Gastroesophageal sphincter (tissue), 3 donors: Measurements from ENCODE around the gene SUZ12.

Source experiments
- EP300 ChIP-seq: sonication (generic); formaldehyde crosslinking; IDR thresholded peaks from one replicate; pipeline ENCODE4 v1.6.1; 2017; ENCODE audit warnings: antibody characterized with exemption, mild to moderate bottlenecking
- POLR2A ChIP-seq, 2 donors: fragments of 450-650 bp; IDR thresholded peaks; one replicate each; pipeline ENCODE4 v1.6.1; 2017; ENCODE audit warnings: antibody characterized with exemption in 2 of 2, mild to moderate bottlenecking in 2 of 2, moderate library complexity in 1 of 2
- POLR2AphosphoS5 ChIP-seq: sonication (generic); formaldehyde crosslinking; IDR thresholded peaks from one replicate; pipeline ENCODE4 v1.6.1; 2017; ENCODE audit warnings: antibody characterized with exemption
- TF ChIP-seq, protein P1 (sequence below), 4 experiments: fragments of 200-600 bp in 2 of 4; fragments of 450-650 bp in 2 of 4; sonication (generic) in 1 of 4; IDR thresholded peaks; one replicate each; pipeline ENCODE4 v1.5.1; 2017 to 2019; ENCODE audit warnings: antibody characterized with exemption in 4 of 4, mild to moderate bottlenecking in 2 of 4, moderate library complexity in 2 of 4

- TF ChIP-seq, protein P1, sequence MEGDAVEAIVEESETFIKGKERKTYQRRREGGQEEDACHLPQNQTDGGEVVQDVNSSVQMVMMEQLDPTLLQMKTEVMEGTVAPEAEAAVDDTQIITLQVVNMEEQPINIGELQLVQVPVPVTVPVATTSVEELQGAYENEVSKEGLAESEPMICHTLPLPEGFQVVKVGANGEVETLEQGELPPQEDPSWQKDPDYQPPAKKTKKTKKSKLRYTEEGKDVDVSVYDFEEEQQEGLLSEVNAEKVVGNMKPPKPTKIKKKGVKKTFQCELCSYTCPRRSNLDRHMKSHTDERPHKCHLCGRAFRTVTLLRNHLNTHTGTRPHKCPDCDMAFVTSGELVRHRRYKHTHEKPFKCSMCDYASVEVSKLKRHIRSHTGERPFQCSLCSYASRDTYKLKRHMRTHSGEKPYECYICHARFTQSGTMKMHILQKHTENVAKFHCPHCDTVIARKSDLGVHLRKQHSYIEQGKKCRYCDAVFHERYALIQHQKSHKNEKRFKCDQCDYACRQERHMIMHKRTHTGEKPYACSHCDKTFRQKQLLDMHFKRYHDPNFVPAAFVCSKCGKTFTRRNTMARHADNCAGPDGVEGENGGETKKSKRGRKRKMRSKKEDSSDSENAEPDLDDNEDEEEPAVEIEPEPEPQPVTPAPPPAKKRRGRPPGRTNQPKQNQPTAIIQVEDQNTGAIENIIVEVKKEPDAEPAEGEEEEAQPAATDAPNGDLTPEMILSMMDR (IDR thresholded peaks at IDR 0.05), result no peak
- no peak for TF ChIP-seq POLR2AphosphoS5
- TF ChIP-seq POLR2A (IDR thresholded peaks at IDR 0.05), result no peak
- no peak for TF ChIP-seq EP300
Measured at GRCh38 chr17:31931756-31932155, 5.1 kb upstream of the SUZ12 start.
